Keratinocyte (primary cell): Measurements from ENCODE around the gene ANKS1B. TPM values are rescaled to one million over a fixed set of nuclear protein-coding genes. Genes with fewer than 3 reads are reported as not detected.

Experiments used
- DNase-seq: peaks from one replicate; pipeline ENCODE4 v3.0.0-alpha.2; 2011; ENCODE audit warnings: low read depth, missing footprints, low spot score
- FAIRE-seq: peaks from 2 replicates; lab custom pipeline; 2011; peaks lifted over from hg19 to GRCh38; lab: Jason Lieb, UNC
- H2AFZ ChIP-seq: 2 replicates; pipeline ENCODE4 v1.6.0; 2012; ENCODE audit warnings: low read length, control low read depth, inconsistent platforms; ENCODE audit not compliant: control insufficient read depth
- H3K27ac ChIP-seq: 2 replicates; pipeline ENCODE4 v1.5.1; 2011; ENCODE audit warnings: low read length; ENCODE audit not compliant: control insufficient read depth, insufficient read depth
- H3K27me3 ChIP-seq: 3 replicates; pipeline ENCODE4 v1.6.0; 2011; ENCODE audit warnings: low read length; ENCODE audit not compliant: control insufficient read depth, insufficient read depth; ENCODE audit errors: extremely low read depth
- H3K36me3 ChIP-seq, 2 experiments: 2 replicates in 1 of 2; 3 replicates in 1 of 2; pipeline ENCODE4 v1.5.1; 2011; ENCODE audit warnings: low read length in 2 of 2, mild to moderate bottlenecking in 1 of 2; ENCODE audit not compliant: control insufficient read depth in 2 of 2, insufficient read depth in 2 of 2; ENCODE audit errors: extremely low read depth in 1 of 2
- H3K4me1 ChIP-seq: 3 replicates; pipeline ENCODE4 v1.5.1; 2011; ENCODE audit warnings: low read length; ENCODE audit not compliant: control insufficient read depth, insufficient read depth; ENCODE audit errors: extremely low read depth
- H3K4me2 ChIP-seq: 3 replicates; pipeline ENCODE4 v1.6.0; 2011; ENCODE audit warnings: low read depth, low read length; ENCODE audit not compliant: control insufficient read depth, insufficient read depth; ENCODE audit errors: extremely low read depth
- H3K4me3 ChIP-seq, 3 experiments: fragments of 200-600 bp in 1 of 3; sonication (generic) in 1 of 3; 2 replicates in 2 of 3; 3 replicates in 1 of 3; pipeline ENCODE4 v1.5.1; 2011 to 2016; ENCODE audit warnings: low read length in 3 of 3, mild to moderate bottlenecking in 3 of 3, control low read depth in 2 of 3, inconsistent platforms in 1 of 3, low read depth in 1 of 3, mixed read lengths in 1 of 3, mixed run types in 1 of 3, moderate library complexity in 1 of 3; ENCODE audit not compliant: control insufficient read depth in 2 of 3, insufficient read depth in 2 of 3; ENCODE audit errors: extremely low read depth in 1 of 3
- H3K79me2 ChIP-seq: 2 replicates; pipeline ENCODE4 v1.6.0; 2012; ENCODE audit warnings: low read length; ENCODE audit not compliant: control insufficient read depth, insufficient read depth
- H3K9ac ChIP-seq: 3 replicates; pipeline ENCODE4 v1.6.0; 2011; ENCODE audit warnings: low read length; ENCODE audit not compliant: control insufficient read depth, insufficient read depth; ENCODE audit errors: extremely low read depth
- H3K9me1 ChIP-seq: 3 replicates; pipeline ENCODE4 v1.6.0; 2011; ENCODE audit warnings: low read length; ENCODE audit not compliant: control insufficient read depth, insufficient read depth; ENCODE audit errors: extremely low read depth
- H3K9me3 ChIP-seq: 2 replicates; pipeline ENCODE4 v1.5.1; 2012; ENCODE audit warnings: low read depth, low read length; ENCODE audit not compliant: control insufficient read depth
- H4K20me1 ChIP-seq: 3 replicates; pipeline ENCODE4 v1.6.0; 2011; ENCODE audit warnings: low read length; ENCODE audit not compliant: control insufficient read depth, insufficient read depth; ENCODE audit errors: extremely low read depth
- CTCF ChIP-seq, 3 experiments: IDR thresholded peaks in 1 of 3; conservative IDR thresholded peaks in 1 of 3; optimal IDR thresholded peaks in 1 of 3; 2 replicates in 2 of 3; 3 replicates in 1 of 3; pipeline versions ENCODE3 to v1.5.1; 2011; ENCODE audit warnings: low read length in 3 of 3, mild to moderate bottlenecking in 3 of 3, moderate library complexity in 2 of 3, control low read depth in 1 of 3, inconsistent platforms in 1 of 3; ENCODE audit not compliant: insufficient read depth in 2 of 3; ENCODE audit errors: extremely low read depth in 1 of 3
- EZH2 ChIP-seq: IDR thresholded peaks from one replicate; pipeline ENCODE4 v1.6.1; 2012; ENCODE audit warnings: inconsistent platforms, mild to moderate bottlenecking, low read length, moderate library complexity
- dilution Hi-C: fragments of 300-500 bp; cut with MboI; formaldehyde crosslinking; loops from one replicate; pipeline ENCODE4 v1.7.0; 2020; ENCODE audit warnings: low sequenced_read_pairs; ENCODE audit not compliant: extremely low pct_ligation_motif_present
- polyA plus RNA-seq, 5 experiments: library from polyadenylated mRNA; depleted of rRNA in 3 of 5; stranded (reverse) in 3 of 5; stranded (forward) in 1 of 5; unstranded in 1 of 5; fragments of >200 nt; gene quantifications; 1 replicate in 1 of 5; 2 replicates in 3 of 5; 3 replicates in 1 of 5; pipeline versions ENCODE4 v1.2.1 to v1.2.3, GENCODE V29; 2011 to 2012; ENCODE audit warnings: missing spikeins in 2 of 5, low read depth in 1 of 5, low replicate concordance in 1 of 5

The ANKS1B gene
- polyA plus RNA-seq, 1 donor (not counting 4 experiments of a cell fraction or from before 2014, with no cell fraction given) = not detected

GRCh38 chr12:99522456-99522855 is 462.3 kb downstream of the ANKS1B start:
- H3K27ac ChIP-seq = no peak overlapping the region
- H3K4me3 ChIP-seq = no peak overlapping the region
- no peaks in the 10 kb centered on the region for H3K36me3 ChIP-seq
- H3K4me2 ChIP-seq = no peak overlapping the region
- H3K27me3 ChIP-seq = no peaks in the 10 kb centered on the region
- no peaks in the 10 kb centered on the region for H4K20me1 ChIP-seq
- dilution Hi-C loops = no loop called here
- H3K9me1 ChIP-seq = no peaks in the 10 kb centered on the region
- H3K9me3 ChIP-seq = no peaks in the 10 kb centered on the region
- DNase-seq (no peak), FAIRE-seq (no peak)
- no peaks in the 10 kb centered on the region for H3K4me1 ChIP-seq
- no peak overlapping the region for H3K9ac ChIP-seq
- H3K79me2 ChIP-seq = no peaks in the 10 kb centered on the region
- no peak overlapping the region for H2AFZ ChIP-seq
- TF ChIP-seq EZH2 (no peak), CTCF (optimal IDR thresholded peaks at IDR 0.05 in 1 of 3, IDR thresholded peaks at IDR 0.05 in 1 of 3, conservative IDR thresholded peaks at IDR 0.05 in 1 of 3; ENCODE audit: extremely low read depth in 1 of 3, insufficient read depth in 2 of 3, low read length in 3 of 3) (no peak)

- Histone ChIP-seq H2AFZ (no peak overlapping the region), H3K9me1 (no peaks in the 10 kb centered on the region), H3K79me2 (no peaks in the 10 kb centered on the region), H4K20me1 (no peaks in the 10 kb centered on the region), H3K27ac (no peak overlapping the region), H3K9ac (no peak overlapping the region), H3K4me1 (no peaks in the 10 kb centered on the region), H3K9me3 (no peaks in the 10 kb centered on the region), H3K36me3 (no peaks in the 10 kb centered on the region), H3K27me3 (no peaks in the 10 kb centered on the region), H3K4me2 (no peak overlapping the region), H3K4me3 (no peak overlapping the region)
- TF ChIP-seq EZH2 = no peak
- no peak for TF ChIP-seq CTCF (optimal IDR thresholded peaks at IDR 0.05 in 1 of 3, IDR thresholded peaks at IDR 0.05 in 1 of 3, conservative IDR thresholded peaks at IDR 0.05 in 1 of 3; ENCODE audit: extremely low read depth in 1 of 3, insufficient read depth in 2 of 3, low read length in 3 of 3)
- no peak for DNase-seq
- dilution Hi-C loops = no loop called here
- FAIRE-seq = no peak
These were observed 463.1 kb downstream of the ANKS1B start for GRCh38 chr12:99521664-99522063.
